ENCODE data around the gene ALX1.
A peak's percentile ranks its signal among the peaks of the same experiment; 100 is the strongest.
"Not testable (repeated sequence)": the region's sequence is repeated elsewhere in the genome, so short reads cannot be mapped to it uniquely, and the experiment has no call there.

ALX1 gene

DNA sequence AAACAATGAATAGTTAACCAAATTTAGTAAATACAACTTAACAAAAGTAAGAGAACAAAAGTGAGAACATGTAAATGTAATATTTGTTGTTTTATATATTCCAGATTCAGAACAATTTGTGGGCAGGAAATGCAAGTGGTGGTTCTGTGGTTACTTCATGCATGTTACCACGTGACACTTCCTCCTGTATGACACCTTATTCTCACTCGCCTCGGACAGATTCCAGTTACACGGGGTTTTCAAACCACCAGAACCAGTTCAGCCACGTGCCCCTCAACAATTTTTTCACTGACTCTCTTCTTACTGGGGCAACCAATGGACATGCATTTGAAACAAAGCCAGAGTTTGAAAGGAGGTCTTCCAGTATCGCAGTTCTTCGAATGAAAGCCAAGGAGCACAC lies 21.0 kb downstream of the ALX1 start:
- DNase-seq (ENCODE audit: low spot score): no peak

DNA sequence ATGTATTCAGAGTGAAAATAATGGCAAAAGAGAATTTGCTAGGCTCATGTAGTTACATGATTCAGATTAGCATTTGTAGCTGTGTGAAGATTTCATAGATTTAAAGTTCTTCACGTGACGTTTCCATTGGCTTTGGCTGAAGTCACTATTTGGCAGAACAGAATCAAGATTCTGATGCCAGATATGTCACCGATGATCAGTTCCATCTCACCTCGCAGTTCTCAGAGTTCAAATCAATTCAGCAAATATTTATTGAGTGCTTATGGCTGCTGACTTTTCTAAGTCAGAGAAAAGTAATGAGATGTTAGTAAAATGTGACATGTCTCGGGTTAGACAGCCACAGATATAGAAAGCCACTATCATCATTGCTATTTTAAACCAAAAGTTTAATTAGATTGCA lies 28.4 kb downstream of the ALX1 start:
- no peak for DNase-seq (ENCODE audit: low spot score)

DNA sequence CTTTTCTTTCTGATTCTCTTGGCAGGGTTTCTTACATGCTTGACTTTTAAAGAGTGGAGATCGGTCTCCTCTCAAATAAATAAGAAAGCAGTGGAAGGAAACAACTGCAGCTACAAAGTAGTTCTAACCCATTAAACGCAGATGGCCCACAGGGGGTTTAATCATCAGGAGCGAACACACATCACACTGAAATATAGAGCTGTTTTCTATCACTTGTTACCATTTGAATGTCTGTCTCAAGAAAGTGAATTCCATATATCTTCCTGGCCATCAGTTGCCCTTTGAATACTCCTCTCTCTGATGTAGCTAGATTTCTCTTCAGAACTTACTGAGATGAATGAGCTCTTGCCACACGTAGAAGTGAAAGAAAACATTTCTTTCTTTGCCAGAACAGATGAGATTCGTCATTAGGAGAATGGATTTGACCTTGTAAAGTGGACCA lies 29.1 kb downstream of the ALX1 start:
- no peak for DNase-seq (ENCODE audit: low spot score)

DNA sequence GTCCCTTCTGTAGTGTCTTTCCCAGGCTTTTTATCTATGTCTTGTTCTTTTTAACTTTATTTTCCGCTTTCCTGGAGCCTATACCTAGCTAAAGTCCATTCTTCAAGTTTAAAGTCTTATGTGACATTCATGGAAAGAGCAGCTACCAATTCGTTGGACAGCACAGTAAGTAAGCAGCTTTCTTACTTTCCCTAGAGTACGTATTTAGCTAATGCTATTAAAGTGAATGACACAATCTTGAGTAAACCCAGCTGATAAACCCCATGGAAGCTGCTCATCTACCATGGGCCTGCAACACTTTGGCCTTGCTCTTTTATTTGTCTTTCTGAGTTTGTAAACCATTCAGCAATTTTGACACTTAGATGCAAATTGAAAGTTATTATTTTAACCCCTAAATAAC lies 30.0 kb downstream of the ALX1 start:
- peak; percentile 38 for DNase-seq (ENCODE audit: low spot score)

DNA sequence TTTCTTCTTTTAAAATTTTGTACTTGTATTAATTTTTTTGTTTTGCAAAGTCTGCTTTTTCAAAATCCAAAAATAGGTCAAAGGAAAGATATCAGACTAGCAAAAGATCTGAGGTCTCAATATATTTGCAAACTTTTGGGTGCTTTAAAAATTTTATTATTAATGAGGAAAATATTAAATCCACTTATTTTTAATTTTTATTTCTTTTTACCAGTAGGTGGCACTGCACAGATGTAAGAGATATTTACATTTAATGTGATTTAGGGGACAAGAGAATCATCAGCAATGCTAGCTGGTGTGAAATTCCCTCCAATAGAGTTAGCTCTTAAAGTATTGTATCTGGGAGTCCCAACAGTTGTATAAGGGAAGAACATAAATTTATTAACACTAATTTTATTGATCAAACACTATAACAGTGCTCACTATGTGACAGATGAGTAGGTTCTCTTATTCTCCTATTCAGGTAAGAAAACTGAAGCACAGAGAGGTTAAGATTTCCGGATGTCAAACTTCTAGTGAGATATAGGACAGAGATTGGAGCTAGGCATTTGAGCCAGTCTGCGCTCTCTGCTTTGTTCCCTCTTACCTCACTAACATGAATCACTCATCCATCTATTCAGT lies 30.5 kb downstream of the ALX1 start:
- no peak for DNase-seq (ENCODE audit: low spot score)

DNA sequence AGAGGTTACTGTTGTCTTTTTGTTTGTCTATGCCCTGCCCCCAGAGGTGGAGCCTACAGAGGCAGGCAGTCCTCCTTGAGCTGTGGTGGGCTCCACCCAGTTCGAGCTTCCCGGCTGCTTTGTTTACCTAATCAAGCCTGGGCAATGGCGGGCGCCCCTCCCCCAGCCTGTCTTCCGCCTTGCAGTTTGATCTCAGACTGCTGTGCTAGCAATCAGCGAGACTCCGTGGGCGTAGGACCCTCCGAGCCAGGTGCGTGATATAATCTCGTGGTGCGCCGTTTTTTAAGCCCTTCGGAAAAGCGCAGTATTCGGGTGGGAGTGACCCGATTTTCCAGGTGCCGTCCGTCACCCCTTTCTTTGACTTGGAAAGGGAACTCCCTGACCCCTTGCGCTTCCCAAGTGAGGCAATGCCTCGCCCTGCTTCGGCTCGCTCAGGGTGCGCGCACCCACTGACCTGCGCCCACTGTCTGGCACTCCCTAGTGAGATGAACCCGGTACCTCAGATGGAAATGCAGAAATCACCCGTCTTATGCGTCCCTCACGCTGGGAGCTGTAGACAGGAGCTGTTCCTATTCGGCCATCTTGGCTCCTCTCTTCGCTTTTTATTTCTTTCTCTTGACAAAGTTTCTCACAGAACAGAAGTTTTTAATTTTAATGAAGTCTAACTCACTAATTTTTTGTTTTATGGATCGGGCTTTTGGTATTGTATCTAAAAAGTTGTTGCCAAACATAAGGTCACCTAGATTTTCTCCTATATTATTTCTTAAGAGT lies 38.0 kb downstream of the ALX1 start:
- DNase-seq (ENCODE audit: low spot score): not testable (repeated sequence)

DNA sequence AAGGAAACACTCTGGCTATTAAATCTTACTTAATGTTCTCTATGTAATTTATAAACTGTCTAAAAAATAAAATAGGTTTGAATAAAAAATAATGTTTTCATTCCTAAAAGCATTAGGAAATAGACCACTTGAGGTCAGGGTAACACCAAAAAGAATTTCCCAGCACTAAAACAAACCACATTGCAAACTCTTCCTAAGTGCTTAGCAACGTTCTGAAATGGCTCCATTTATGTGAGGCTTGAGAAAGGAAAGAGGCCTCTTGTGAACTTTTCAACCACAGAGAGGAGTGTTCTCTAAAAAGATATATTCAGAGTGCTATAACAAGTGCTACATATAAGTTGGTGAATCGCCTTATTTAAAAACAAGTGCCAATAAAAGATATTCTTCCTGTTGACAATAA lies 42.7 kb downstream of the ALX1 start:
- DNase-seq (ENCODE audit: low spot score): no peak

DNA sequence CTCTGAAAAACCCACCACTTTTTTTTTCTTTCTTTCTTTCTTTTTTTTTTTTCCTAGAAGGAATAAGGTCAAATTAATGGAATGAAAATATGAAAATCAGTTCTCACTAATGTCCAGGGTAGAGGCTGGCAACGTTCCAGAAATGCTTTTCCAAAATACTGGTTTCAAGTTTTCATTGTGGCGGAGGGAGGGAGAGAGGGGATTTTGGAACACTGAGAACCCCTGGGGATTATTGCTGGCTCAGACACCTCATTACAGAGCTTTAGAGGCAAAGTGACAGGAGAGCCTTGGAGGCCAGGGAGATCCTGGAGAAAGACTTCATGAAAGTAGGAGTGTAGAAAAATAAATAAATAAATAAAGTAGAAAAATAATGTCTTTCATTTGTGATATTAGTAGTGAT lies 45.4 kb downstream of the ALX1 start:
- peak; percentile 40 for DNase-seq (ENCODE audit: low spot score)

DNA sequence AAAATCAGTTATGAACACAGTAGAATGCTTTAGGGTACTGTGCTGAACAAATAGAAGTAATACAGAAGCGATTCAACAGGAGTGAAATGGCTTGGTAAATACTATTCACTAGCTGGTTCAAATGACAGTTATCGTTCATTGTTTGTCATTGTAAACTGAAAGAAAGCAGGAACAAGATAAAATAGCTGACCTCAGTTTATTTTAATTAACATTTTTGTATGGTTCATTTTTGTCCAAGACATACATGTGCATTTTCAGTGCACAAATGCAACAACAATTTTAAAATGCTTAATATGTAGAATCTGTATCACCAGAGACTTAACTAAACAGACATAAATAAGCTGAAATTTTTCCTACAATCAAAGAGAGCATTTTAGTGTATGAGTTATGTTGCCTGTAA lies 49.9 kb downstream of the ALX1 start:
- no peak for DNase-seq (ENCODE audit: low spot score)

DNA sequence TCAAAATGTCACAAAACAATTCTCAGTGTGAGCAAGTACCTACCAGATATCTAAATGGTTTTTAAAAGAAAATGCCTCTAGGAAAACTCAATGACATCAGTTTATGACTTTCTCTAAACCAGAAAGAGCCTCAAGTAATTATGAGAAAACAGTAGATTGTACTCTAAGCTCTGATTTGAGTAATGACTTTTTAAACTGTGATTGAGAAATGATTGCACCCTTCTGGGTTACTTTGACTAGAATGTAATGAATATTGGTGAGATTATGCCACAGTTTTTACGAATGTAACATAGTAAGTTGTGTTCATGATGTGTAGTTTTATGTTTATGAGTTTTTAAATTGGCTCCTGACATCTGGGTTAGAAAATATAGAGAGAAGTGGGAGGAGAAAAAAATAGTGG lies 68.8 kb downstream of the ALX1 start:
- no peak for DNase-seq (ENCODE audit: low spot score)

DNA sequence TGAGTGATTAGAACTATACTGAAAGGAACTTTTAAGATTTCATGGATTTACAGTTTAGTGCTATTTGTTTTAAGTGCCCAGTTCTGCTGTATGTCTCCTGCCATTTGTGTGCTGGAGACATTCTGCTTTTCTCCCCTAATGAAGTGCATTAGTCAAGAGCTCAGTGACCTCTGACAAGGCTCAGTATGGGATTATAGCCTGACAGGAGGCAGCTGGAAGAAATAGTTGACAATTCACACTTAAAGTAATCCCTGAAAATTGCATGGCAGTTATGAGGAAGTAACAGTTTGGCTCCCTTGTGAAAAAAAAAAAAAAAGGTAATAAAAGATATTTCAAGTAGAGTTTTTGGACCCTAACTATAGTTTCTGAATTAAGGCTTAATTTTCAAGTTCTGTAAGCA lies 70.3 kb downstream of the ALX1 start:
- peak; percentile 15 for DNase-seq (ENCODE audit: low spot score)

Data from D341Med (cell line).